HUES64 (cell line): Measurements from ENCODE around the gene SLC38A6.
A peak's percentile ranks its signal among the peaks of the same experiment; 100 is the strongest.

Source experiments
- H3K27ac ChIP-seq: 2 replicates; pipeline ENCODE4 v1.7.0; 2013; ENCODE audit warnings: low read depth, low read length, inconsistent platforms
- H3K27me3 ChIP-seq: 2 replicates; pipeline ENCODE4 v1.6.1; 2013; ENCODE audit warnings: mild to moderate bottlenecking, low read length; ENCODE audit not compliant: insufficient read depth
- H3K36me3 ChIP-seq: 2 replicates; pipeline ENCODE4 v1.6.1; 2013; ENCODE audit warnings: mild to moderate bottlenecking, low read length; ENCODE audit not compliant: insufficient read depth
- H3K4me1 ChIP-seq: 2 replicates; pipeline ENCODE4 v1.6.1; 2013; ENCODE audit warnings: mild to moderate bottlenecking, low read length, moderate library complexity; ENCODE audit not compliant: insufficient read depth
- H3K4me3 ChIP-seq: 2 replicates; pipeline ENCODE4 v1.5.1; 2013; ENCODE audit warnings: mild to moderate bottlenecking, low read length, moderate library complexity
- H3K9ac ChIP-seq: 2 replicates; pipeline ENCODE4 v1.6.1; 2013; ENCODE audit warnings: mild to moderate bottlenecking, low read depth, low read length
- H3K9me3 ChIP-seq: 2 replicates; pipeline ENCODE4 v1.6.1; 2013; ENCODE audit warnings: low read depth, low read length; ENCODE audit not compliant: insufficient read depth
- WGBS: fragments of 150-250, 120-280 bp; methylation state at CpG from one replicate; pipeline ENCODE4 v1.1.7; 2013; ENCODE audit warnings: missing lambda C conversion rate; 5-methylcytosine and 5-hydroxymethylcytosine counted together

Gene SLC38A6

DNA sequence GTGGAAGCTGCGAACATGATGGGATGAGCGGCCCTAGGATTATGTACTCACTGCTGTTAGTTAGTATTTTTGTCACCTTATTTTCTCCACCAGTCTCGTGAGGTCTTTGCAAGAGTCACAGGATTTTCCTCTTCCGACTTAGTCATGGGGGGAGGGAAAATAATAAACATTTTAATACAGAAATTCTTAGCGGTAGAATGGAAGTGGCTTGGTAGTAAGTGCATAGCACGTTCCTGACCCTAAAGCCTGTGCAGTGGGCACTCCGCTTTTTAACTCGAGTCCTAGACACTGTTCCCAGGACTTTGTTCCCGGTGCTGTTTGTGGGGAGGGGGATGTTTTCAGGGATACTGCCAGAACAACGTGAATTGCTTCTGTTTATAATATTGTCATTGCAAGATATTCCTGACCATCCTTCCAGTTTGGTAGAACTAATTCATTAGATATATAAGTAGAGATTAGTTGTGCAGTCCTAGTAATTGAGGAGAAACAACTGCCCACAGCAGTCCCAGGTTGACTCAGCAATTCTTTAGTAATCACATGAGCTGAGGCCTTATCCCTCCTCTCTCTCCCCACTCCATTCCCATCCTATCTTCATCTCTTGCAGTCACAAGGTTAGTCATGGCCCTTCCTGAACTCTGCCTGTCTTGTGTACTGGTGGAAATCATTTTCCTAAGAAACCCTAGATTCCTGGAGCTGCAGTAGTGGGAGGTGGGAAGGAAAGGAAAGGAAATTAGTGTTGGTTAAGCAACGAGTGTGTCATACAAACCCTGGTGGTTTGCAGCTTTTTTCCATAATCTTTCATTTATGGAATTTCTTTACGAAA is 799 bp downstream of the SLC38A6 start:
- WGBS, result 19% methylated on average over 9 of the region's 12 CpGs
- peaks cover 13% of the 10 kb centered on the region for H3K4me1 ChIP-seq
- H3K4me3 ChIP-seq, result peak overlapping the region; percentile 95
- H3K27ac ChIP-seq, result no peak overlapping the region
- no peaks in the 10 kb centered on the region for H3K27me3 ChIP-seq
- peak overlapping the region; percentile 95 for H3K9ac ChIP-seq
- H3K9me3 ChIP-seq, result no peaks in the 10 kb centered on the region
- peaks cover 49% of the 10 kb centered on the region for H3K36me3 ChIP-seq

- Histone ChIP-seq H3K4me3 (no peak overlapping the region), H3K4me1 (peaks cover 11% of the 10 kb centered on the region), H3K27ac (no peak overlapping the region), H3K36me3 (peaks cover 33% of the 10 kb centered on the region), H3K9me3 (no peaks in the 10 kb centered on the region), H3K9ac (no peak overlapping the region), H3K27me3 (no peaks in the 10 kb centered on the region)
- no CpG with 5 or more reads among the region's 1 CpG for WGBS
Observed at GRCh38 chr14:60984196-60984595, 3.2 kb downstream of the SLC38A6 start.

DNA sequence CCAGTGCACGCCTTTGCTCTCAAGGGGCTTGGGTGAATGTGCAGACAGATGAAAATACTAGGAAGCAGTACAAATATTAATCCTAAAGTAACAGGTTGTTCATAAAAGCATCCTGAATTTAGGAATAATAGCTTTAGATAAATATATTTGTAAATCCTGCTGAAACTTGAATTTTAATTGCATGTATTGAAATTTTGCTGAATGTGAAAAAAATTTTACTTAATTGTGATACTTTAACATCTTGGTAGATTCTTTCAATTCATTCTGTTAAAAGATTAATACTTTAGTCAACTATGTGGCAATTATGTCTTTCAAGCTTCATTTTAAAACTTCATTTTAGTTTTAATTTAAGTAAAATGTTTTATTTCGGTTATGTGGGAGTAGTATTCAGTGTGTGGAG is 5.5 kb downstream of the SLC38A6 start:
- WGBS, result 93% methylated on average over 2 of the region's 2 CpGs
- peaks cover 6% of the 10 kb centered on the region for H3K4me1 ChIP-seq
- H3K36me3 ChIP-seq, result peaks cover 34% of the 10 kb centered on the region
- H3K4me3 ChIP-seq, result no peak overlapping the region
- no peak overlapping the region for H3K27ac ChIP-seq
- H3K9ac ChIP-seq, result no peak overlapping the region
- H3K27me3 ChIP-seq, result no peaks in the 10 kb centered on the region
- H3K9me3 ChIP-seq, result no peaks in the 10 kb centered on the region

GRCh38 chr14:60989599-60989998 is 8.6 kb downstream of the SLC38A6 start:
- WGBS, result 94% methylated on average over 2 of the region's 2 CpGs
- H3K9me3 ChIP-seq, result no peaks in the 10 kb centered on the region
- no peaks in the 10 kb centered on the region for H3K4me1 ChIP-seq
- H3K27me3 ChIP-seq, result no peaks in the 10 kb centered on the region
- no peak overlapping the region for H3K4me3 ChIP-seq
- peaks cover 42% of the 10 kb centered on the region for H3K36me3 ChIP-seq
- H3K9ac ChIP-seq, result no peak overlapping the region
- no peak overlapping the region for H3K27ac ChIP-seq

DNA sequence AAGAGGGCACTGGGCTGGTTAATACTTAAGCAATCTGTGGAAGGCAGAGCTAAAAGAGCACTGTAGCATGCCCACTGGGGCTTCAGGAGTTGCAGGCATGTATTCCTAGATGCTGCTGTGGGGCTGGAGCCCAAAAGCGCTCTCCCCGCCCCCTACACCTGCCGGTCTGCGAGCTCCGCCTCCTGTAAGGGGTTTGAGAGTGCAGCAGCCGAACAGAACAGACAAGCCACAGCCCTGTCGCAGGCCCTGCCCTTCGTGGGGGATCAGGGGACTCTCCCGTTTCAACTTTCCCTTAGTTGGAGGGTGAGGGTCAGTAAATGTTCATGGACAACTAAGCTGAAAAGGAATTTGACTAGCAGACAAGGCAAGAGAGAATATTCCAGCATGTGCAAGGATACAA is 17.6 kb downstream of the SLC38A6 start:
- 0 out of 2 replicates have a peak, but pooled peaks cover 4% of the 10 kb centered on the region for H3K9me3 ChIP-seq
- no peaks in the 10 kb centered on the region for H3K27me3 ChIP-seq
- WGBS, result 88% methylated on average over 9 of the region's 9 CpGs
- no peak overlapping the region for H3K4me3 ChIP-seq
- no peaks in the 10 kb centered on the region for H3K4me1 ChIP-seq
- H3K36me3 ChIP-seq, result peaks cover 2% of the 10 kb centered on the region; the same call in 1 of the 2 replicates
- H3K27ac ChIP-seq, result no peak overlapping the region
- H3K9ac ChIP-seq, result no peak overlapping the region

DNA sequence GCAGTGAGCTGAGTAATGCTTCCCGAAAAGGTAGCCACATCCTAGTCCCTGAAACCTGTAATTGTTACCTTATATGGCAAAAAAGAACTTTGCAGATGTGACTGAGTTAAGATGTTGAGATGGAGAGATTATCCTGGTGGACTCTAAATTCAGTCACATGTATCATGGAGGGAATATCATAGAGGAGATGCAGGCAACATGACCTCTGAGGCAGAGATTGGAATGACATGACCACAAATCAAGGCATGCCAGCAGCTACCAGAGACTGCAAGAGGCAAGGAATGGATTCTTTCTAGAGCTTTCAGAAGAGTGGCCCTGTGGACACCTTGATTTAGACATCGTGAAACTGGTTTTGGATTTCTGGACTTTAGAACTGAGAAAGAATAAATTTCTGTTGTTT is 18.5 kb downstream of the SLC38A6 start:
- no peak overlapping the region for H3K4me3 ChIP-seq
- H3K27me3 ChIP-seq, result no peaks in the 10 kb centered on the region
- no peak overlapping the region for H3K9ac ChIP-seq
- H3K36me3 ChIP-seq, result peaks cover 2% of the 10 kb centered on the region; the same call in 1 of the 2 replicates
- 92% methylated on average over 2 of the region's 2 CpGs for WGBS
- H3K4me1 ChIP-seq, result no peaks in the 10 kb centered on the region
- 0 out of 2 replicates have a peak, but pooled peaks cover 4% of the 10 kb centered on the region for H3K9me3 ChIP-seq
- no peak overlapping the region for H3K27ac ChIP-seq

DNA sequence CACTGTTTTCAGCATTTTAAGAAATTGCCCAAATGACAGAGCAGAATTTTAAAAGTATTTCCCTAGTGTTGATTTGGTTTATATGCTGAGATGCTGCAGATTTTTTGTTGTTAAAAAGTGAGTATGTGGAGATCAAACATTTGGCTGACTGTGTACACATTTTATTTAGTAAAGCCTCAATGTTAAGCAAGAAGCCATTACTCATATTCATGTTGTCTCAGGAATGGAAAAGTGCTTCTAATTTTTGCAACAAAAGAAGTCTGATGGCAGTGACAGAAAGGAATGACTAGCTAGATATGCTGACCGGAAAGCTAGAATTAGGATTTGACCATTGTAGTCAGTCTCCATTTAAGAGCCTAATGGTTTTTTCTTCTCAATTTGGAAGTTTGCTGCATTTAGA is 22.5 kb downstream of the SLC38A6 start:
- H3K9me3 ChIP-seq, result no peaks in the 10 kb centered on the region
- H3K36me3 ChIP-seq, result peaks cover 2% of the 10 kb centered on the region; the same call in 1 of the 2 replicates
- H3K27me3 ChIP-seq, result no peaks in the 10 kb centered on the region
- no peak overlapping the region for H3K9ac ChIP-seq
- H3K4me1 ChIP-seq, result no peaks in the 10 kb centered on the region
- no peak overlapping the region for H3K27ac ChIP-seq
- WGBS, result 97% methylated on average over 1 of the region's 1 CpG
- no peak overlapping the region for H3K4me3 ChIP-seq

DNA sequence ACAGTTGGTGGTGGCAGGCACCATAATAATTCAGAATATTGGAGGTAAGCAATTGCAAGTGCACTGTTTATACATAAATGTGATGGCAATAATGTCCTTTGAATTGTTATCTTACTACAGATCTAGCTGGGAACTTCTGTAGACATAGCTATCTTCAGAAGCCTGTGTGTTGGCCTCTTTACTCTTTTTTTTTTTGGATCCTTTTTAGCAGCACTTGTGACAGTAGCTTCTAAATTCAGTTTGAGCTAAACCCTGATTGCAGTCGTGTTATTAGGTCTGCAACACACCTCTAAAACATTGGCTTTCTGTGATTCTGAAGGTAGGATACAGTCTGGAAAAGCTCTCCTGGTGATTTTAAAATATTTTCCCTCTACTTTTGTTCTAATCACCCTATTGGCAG is 38.5 kb downstream of the SLC38A6 start:
- WGBS, result 80% methylated on average over 1 of the region's 1 CpG
- no peak overlapping the region for H3K9ac ChIP-seq
- no peaks in the 10 kb centered on the region for H3K4me1 ChIP-seq
- no peak overlapping the region for H3K27ac ChIP-seq
- H3K36me3 ChIP-seq, result no peaks in the 10 kb centered on the region; the same call in 1 of the 2 replicates
- H3K27me3 ChIP-seq, result no peaks in the 10 kb centered on the region
- peaks cover 15% of the 10 kb centered on the region for H3K9me3 ChIP-seq
- H3K4me3 ChIP-seq, result no peak overlapping the region

DNA sequence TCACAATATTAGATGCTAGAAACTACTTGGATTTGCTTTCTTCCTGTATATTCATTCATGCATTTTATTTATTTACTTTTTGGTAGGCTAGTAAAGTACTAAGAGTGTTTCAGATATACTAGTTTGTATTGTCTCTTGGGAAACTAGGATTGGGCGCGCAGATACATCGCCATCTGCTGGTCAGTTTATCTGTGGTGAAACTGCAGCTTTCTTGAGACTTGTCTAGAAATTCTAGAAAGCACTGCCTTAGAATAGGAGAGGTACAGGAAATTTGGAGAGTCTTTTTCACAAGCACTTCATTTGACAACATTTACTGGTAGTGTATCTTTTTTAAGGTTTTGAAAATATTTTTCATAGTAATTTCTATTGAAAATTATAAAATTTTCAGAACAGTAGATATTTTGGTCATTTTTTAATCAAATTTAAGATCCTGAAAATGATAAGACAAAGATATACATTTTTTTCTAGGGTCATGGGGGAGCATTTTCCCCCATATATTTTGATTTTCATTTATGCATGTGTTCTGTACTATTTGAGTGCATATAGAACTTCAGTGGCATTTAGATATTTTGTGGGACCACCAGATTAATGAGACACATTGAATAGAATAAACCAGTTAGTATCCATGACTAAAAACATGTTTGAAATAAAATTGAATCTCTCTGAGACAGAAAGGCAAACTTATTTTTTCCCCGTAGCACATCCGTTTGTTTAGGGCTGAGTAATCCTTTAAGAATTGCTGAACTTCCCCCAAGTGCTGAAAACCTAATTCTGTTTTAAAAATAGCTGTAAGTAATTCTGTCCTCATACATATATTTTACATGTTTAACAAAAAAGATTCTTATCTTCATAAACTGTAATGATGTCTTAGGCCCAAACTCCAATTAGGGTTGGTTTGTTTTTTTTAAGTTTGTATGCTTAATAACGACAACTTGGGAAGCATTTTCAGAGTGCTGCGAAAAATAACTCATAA is 44.5 kb downstream of the SLC38A6 start:
- Histone ChIP-seq H3K9me3 (no peaks in the 10 kb centered on the region), H3K4me1 (peaks cover 11% of the 10 kb centered on the region; the same call in 1 of the 2 replicates), H3K27ac (no peak overlapping the region), H3K36me3 (no peaks in the 10 kb centered on the region), H3K9ac (no peak overlapping the region), H3K27me3 (no peaks in the 10 kb centered on the region), H3K4me3 (no peak overlapping the region)
- 52% methylated on average over 7 of the region's 7 CpGs for WGBS

- 94% methylated on average over 2 of the region's 2 CpGs for WGBS
- no peak overlapping the region for H3K27ac ChIP-seq
Observed at GRCh38 chr14:61026526-61026925, 45.5 kb downstream of the SLC38A6 start.

DNA sequence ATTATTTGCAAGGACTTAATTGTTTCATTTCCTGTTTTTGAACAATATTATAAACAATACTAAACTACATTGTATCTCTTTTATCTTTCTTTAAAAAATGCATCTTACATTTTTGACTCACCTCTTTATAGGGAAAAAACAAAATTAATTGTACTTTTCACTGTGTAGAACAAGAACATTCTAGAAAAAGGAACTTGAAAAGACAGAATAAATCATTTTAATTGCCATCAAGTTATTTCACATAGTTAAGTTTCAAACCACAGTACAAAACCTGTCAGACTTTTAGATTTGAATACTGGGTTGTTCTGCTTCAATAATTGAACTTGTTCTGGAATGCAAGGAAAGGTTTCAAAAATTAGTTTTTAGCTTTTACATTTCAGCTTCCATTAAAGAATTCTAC is 50.0 kb downstream of the SLC38A6 start:
- H3K9me3 ChIP-seq, result no peaks in the 10 kb centered on the region
- H3K27me3 ChIP-seq, result no peaks in the 10 kb centered on the region
- no peak overlapping the region for H3K4me3 ChIP-seq
- 0 out of 2 replicates have a peak, but pooled peaks cover 3% of the 10 kb centered on the region for H3K4me1 ChIP-seq
- H3K36me3 ChIP-seq, result no peaks in the 10 kb centered on the region
- H3K9ac ChIP-seq, result no peak overlapping the region
- H3K27ac ChIP-seq, result no peak overlapping the region

More at GRCh38 chr14:61026526-61026925, 45.5 kb downstream of the SLC38A6 start:
- no peaks in the 10 kb centered on the region for H3K9me3 ChIP-seq
- peaks cover 11% of the 10 kb centered on the region; the same call in 1 of the 2 replicates for H3K4me1 ChIP-seq
- H3K4me3 ChIP-seq, result no peak overlapping the region
- no peak overlapping the region for H3K9ac ChIP-seq
- H3K36me3 ChIP-seq, result no peaks in the 10 kb centered on the region
- no peaks in the 10 kb centered on the region for H3K27me3 ChIP-seq
